ENCODE data around the gene ESPL1.

ESPL1 gene

DNA sequence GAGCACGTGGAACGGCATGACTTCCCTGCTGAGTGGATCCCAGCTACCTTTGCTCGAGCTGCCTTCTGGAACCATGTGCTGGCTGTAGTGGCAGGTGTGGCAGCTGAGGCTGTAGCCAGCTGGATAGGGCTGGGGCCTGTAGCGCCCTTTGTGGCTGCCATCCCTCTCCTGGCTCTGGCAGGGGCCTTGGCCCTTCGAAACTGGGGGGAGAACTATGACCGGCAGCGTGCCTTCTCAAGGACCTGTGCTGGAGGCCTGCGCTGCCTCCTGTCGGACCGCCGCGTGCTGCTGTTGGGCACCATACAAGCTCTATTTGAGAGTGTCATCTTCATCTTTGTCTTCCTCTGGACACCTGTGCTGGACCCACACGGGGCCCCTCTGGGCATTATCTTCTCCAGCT is 14.8 kb upstream of the ESPL1 start:
- TF ChIP-seq, protein P1, sequence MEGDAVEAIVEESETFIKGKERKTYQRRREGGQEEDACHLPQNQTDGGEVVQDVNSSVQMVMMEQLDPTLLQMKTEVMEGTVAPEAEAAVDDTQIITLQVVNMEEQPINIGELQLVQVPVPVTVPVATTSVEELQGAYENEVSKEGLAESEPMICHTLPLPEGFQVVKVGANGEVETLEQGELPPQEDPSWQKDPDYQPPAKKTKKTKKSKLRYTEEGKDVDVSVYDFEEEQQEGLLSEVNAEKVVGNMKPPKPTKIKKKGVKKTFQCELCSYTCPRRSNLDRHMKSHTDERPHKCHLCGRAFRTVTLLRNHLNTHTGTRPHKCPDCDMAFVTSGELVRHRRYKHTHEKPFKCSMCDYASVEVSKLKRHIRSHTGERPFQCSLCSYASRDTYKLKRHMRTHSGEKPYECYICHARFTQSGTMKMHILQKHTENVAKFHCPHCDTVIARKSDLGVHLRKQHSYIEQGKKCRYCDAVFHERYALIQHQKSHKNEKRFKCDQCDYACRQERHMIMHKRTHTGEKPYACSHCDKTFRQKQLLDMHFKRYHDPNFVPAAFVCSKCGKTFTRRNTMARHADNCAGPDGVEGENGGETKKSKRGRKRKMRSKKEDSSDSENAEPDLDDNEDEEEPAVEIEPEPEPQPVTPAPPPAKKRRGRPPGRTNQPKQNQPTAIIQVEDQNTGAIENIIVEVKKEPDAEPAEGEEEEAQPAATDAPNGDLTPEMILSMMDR (IDR thresholded peaks at IDR 0.05) = no peak
- H3K27ac ChIP-seq = no peak overlapping the region
- no peak for DNase-seq (ENCODE audit: low spot score)
- H3K4me3 ChIP-seq = peak overlapping the region; percentile 81

DNA sequence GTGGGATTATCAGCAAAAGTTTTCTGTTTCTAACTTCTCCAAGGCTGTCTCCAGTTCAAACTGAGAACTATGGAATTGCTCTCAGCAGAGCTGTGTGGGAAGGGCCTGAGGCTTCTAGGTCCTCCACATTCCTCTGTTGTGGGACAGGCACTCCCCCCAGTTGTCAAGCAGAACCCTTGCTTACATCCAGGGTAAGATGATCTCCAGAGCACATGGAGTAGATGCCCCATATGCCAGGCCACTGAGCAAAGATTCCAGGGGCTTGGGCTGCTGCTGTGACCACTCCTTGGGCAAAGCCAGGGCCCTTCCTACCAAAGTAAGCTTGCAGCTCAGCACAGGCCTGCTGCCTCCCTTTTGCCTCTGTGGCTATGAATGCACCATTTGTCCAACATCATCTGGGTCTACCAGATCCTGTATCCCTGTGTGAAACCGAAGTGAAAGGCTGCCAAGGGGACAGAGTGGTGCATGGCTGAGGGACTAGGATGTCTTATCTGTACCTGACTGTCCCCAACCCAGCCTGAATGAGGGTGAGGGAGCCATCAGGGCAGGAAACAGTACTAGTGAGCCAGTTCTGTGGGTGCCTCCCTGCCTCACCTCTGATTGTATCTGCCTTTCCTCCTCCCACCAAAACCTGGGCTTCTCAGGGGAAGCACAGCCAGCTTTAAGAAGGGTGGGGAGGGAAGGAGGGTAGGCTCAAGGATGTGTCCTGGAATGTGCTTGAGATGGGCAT is 13.1 kb upstream of the ESPL1 start:
- TF ChIP-seq, protein P1 (IDR thresholded peaks at IDR 0.05) = no peak
- no peak for DNase-seq (ENCODE audit: low spot score)
- no peak overlapping the region for H3K27ac ChIP-seq
- H3K4me3 ChIP-seq = no peak overlapping the region

DNA sequence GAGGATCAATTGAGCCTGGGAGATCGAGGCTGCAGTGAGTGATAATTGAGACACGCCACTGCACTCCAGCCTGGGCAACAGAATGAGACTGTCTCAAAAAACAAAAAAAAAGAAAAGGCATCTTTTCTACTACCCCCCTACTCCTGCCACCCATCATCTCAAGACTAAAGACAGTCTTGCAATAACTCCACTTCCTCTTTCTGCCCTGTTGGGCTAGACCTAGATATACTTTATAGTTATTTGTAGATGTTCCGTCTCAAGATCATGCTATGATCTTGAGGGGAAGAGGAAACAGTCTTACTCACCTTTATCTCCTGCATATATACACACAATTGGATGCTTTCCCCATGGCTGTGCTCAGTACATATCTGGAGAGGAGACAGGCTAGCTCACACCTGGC is 12.1 kb upstream of the ESPL1 start:
- no peak overlapping the region for H3K27ac ChIP-seq
- TF ChIP-seq, protein P1 (IDR thresholded peaks at IDR 0.05) = no peak

DNA sequence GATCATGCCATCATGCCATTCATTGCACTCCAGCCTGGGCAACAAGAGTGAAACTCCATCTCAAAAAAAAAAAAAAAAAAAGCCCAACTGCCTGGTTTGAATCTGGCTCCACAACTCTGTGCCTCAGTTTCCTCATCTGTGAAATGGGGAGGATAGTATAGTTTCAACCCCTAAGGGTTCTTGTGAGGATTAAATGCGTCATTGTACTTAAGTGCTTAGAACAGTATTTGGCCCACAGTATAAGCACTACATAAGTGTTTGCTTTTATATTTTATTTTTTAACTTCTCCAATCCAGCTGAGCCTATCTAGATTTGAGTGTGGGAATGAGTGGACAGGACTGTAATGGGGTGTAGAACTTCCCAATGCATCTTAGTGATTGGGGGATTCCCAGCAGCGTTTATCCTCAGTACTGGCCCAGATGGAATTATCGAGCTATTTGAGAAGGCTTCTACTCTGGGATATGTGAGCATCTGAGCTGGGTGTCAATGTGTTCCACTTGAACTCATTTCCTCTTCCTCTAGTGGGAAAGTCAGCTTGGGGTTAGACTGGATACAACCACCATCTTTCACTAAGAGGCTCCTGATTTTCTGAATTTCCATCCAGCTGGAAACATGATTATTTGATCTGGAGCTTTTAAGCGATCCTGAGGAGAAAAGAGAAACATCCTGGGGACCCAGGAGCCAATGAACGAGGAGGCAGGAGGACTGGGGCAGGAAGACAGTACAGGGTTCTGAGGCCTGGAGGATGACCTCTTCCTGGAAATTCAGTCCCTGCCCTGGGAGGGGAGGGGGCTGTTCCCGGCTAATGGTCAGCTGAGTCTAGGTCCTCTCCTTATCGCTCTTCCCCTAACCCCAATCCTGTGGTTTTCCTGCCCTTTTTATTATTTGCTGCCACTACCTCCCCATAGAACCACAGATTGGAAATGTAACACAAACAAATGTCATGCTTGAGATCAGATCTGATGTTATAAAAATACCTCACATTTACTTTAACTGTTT is 9.3 kb upstream of the ESPL1 start:
- H3K27ac ChIP-seq = no peak overlapping the region
- TF ChIP-seq, protein P1 (IDR thresholded peaks at IDR 0.05) = no peak
- H3K4me3 ChIP-seq = no peak overlapping the region
- DNase-seq (ENCODE audit: low spot score) = no peak

More for the DNA sequence above, 12.1 kb upstream of the ESPL1 start:
- H3K4me3 ChIP-seq = no peak overlapping the region
- DNase-seq (ENCODE audit: low spot score) = no peak

DNA sequence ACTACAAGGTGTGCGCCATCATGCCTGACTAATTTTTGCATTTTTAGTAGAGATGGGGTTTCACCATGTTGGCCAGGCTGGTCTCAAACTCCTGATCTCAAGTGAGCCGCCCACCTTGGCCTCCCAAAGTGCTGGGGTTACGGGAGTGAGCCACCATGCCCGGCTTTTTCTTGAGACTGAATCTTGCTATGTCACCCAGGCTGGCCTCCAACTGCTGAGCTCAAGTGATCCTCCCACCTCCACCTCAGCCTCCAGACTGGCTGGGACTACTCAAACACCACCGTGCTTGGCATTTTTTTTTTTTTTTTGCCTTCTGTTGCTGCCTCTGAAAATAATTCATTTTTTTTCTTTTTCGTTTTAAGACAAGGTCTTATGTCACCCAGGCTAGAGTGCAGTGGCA is 8.2 kb upstream of the ESPL1 start:
- DNase-seq (ENCODE audit: low spot score) = no peak
- H3K27ac ChIP-seq = no peak overlapping the region
- TF ChIP-seq, protein P1 (IDR thresholded peaks at IDR 0.05) = no peak
- no peak overlapping the region for H3K4me3 ChIP-seq

DNA sequence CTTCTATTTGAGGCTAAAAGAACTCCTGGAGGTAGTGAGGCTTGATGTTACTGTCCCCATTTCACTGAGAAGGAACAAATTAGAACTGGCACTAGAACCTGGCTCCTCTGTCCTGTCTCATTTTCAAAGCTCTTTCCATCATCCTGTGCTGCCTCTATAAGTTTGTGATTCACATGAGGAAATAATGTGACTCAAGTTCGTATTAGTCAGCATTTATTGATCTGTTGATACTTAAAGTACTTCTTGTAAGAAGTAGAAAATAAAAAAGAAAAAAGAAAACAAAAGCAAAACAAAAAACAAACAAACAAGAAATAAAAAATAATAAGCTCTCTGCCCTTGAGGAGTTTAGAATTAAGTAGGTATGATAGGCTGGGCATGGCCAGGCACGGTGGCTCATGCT is 2.3 kb upstream of the ESPL1 start:
- no peak for DNase-seq (ENCODE audit: low spot score)
- Histone ChIP-seq H3K27ac (no peak overlapping the region), H3K4me3 (no peak overlapping the region)
- TF ChIP-seq, protein P1 (IDR thresholded peaks at IDR 0.05) = no peak

All from coronary artery (tissue), 2 donors.